Activated CD8-positive, alpha-beta memory T cell treated with anti-CD3 and anti-CD28 coated beads, Interleukin-2, amount 50 U/mL, for 48 hours (primary cell): ENCODE data around the gene KIRREL1.

Experiments used
- DNase-seq: peaks from one replicate; pipeline ENCODE4 v3.0.0-alpha.2; 2020

Gene KIRREL1

GRCh38 chr1:158077411-158078256 lies 84.2 kb downstream of the KIRREL1 start:
- DNase-seq: no peak

- no peak for DNase-seq
Observed at GRCh38 chr1:158078569-158079080, 85.2 kb downstream of the KIRREL1 start.

GRCh38 chr1:158080066-158080465 lies 86.6 kb downstream of the KIRREL1 start:
- DNase-seq: no peak

DNA sequence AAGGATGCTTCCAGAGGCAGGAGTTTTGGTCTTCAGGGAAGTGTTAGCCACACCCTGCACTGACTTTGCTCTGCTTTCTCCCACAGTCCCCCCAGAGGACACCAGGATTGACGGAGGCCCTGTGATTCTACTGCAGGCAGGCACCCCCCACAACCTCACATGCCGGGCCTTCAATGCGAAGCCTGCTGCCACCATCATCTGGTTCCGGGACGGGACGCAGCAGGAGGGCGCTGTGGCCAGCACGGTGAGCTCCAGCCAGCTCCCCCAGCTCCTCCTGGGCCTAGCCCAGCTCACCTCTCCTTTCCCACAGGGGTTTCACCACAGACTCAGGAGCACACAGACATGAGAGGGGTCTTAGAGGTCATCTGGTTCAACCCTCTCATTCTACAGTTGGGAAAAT lies 90.9 kb downstream of the KIRREL1 start:
- DNase-seq: no peak

GRCh38 chr1:158084747-158085146 lies 91.3 kb downstream of the KIRREL1 start:
- no peak for DNase-seq

GRCh38 chr1:158087320-158087927 lies 94.0 kb downstream of the KIRREL1 start:
- no peak for DNase-seq

- no peak for DNase-seq
Observed at GRCh38 chr1:158089476-158089875, 96.0 kb downstream of the KIRREL1 start.

GRCh38 chr1:158089925-158090637 lies 96.6 kb downstream of the KIRREL1 start:
- no peak for DNase-seq

- no peak for DNase-seq
Observed at GRCh38 chr1:158093376-158093775, 99.9 kb downstream of the KIRREL1 start.

GRCh38 chr1:158094571-158094970 lies 101.1 kb downstream of the KIRREL1 start:
- no peak for DNase-seq

GRCh38 chr1:158095737-158096335 lies 102.4 kb downstream of the KIRREL1 start:
- DNase-seq: no peak

DNA sequence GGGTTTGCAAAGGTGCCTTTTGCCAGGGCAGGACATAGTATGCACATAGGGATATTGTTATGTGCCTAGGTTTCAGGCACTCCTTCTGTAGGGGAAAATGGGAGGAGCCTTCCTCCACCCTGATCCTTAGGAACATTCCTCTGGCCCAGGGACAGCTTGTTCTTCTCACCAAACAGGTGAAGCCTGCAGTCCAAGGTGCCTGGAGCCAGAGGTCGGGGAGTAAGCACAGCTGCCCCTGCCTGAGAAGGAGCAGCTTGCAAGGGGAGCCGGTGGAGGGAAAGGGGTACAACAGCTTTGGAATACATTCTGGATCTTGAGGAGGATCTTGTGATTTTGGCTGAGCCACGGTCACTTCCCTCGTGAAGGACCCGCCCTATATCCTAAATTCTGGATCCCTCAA lies 104.8 kb downstream of the KIRREL1 start:
- DNase-seq: no peak

GRCh38 chr1:158099185-158099584 lies 105.7 kb downstream of the KIRREL1 start:
- DNase-seq: no peak

DNA sequence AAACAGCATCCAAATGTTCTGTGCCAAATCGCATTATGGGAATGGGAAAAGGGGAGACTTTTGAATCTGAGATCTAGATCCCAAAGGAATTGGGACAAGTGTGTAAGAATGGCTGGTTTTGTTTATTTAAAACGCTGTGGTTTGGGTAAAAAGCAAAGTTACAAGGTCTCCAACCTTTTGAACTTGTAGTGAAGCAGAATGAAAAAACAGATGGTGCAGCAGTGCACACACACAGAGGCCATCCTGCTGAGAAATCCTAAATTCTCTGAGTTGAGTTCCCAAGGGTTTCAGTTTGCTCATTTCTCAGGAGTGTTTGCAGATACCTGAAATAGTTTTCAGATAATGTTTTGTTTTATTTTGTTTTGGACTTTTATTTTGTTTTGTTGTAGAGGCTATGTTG lies 107.1 kb downstream of the KIRREL1 start:
- DNase-seq: no peak

DNA sequence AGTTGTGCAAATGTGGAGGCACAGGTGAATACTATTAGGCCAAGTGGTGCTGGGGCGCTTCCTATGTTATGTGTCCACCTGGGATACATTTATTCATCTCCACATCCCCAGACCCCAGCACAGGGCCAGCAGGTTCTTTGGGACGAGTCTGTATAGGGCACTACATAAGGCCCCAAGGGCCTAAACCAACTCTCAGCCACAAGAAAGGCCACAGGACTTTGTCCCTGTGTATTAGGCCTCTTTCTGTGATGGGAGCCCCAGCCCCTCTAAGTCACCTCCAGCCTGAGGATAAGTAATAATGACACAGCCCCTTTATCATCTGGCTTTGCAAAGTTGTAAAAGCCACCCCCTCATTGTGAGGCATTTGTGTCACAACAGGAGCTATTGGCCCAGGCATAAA lies 108.0 kb downstream of the KIRREL1 start:
- DNase-seq: no peak

- no peak for DNase-seq
Observed at GRCh38 chr1:158101927-158102326, 108.5 kb downstream of the KIRREL1 start.

DNA sequence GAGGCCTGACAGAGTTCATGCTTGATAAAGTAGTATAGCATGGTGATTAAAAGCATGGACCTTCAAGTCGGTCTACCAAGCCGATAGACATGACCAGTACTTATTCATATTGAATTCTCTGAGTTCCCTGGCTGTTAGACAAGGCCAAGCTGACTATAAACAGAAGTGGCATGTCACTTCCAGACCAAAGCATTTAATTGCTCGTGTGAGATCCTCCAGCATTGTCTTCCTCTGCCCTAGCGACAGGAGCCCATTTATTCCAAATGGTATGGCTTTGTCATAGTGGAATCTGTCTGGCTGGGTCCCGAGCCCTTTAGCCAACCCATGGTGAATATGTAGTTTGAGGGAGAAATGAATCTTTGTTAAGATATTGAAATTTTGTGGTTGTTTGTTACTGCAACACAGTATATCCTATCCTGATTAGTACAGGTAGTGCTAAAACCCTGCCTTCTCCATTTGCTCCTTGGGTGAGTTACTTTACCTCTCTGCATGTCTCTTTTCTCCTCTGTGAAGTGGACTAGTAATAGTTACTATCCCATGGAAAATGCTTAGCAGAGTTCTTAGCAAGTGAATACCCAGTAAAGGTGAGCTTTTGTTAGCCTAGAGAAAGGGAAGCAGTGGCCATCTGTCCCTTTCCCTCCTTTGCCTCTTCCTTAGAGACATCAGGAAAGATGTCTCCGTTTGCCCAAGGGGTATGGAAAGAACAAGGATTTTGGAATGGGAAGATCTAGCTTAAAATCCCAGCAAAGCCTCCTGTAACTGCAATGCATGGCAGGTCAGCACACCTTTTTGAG lies 109.6 kb downstream of the KIRREL1 start:
- no peak for DNase-seq

DNA sequence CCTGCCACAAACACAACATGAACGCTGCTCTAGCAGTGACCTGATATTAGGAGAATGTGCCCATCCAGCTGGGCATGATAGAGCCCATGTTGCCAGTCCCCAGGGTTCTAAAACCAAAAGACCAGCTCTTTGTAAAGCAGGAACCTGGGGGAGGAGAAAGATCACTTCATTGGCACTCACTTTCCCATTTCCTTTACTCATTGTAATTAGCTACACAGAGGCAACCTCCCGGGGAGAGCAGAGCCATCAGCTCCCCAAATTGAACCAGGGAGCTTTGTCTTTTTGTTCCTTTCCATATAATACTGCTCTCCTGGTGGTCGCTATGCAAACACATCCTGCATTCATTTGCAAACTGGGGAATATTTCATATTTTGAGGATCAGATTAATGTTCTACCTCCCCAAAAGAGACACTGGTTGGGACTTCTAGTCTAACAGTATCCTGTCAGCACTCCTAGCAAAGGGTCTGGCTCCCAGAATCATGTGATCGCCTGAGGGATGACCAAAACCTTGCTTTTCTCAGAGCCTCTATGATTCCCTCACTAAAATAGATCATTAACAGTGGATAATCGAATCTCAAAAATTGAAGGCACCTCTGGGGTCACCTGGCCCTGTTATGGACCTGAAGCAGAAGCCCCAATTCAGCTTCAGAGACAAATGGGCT lies 110.5 kb downstream of the KIRREL1 start:
- no peak for DNase-seq

DNA sequence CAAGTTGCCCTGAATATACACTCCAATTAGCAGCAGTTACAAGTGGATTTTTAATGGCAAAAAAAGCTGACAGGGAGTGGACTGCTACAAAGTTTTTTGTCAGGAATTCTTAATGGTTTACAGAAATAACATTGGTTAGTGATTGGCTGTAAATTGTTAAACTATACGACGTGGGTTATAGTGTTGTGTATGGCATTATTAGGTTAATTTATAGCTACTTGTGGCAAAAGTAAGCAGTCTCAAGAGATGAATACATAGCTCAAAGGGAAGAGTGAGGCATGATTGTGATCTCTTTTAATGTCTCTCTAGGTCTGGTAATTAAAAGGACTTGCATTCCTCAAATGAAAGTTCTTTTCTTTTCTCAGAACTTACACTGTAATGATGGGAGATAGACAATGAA lies 111.4 kb downstream of the KIRREL1 start:
- no peak for DNase-seq

DNA sequence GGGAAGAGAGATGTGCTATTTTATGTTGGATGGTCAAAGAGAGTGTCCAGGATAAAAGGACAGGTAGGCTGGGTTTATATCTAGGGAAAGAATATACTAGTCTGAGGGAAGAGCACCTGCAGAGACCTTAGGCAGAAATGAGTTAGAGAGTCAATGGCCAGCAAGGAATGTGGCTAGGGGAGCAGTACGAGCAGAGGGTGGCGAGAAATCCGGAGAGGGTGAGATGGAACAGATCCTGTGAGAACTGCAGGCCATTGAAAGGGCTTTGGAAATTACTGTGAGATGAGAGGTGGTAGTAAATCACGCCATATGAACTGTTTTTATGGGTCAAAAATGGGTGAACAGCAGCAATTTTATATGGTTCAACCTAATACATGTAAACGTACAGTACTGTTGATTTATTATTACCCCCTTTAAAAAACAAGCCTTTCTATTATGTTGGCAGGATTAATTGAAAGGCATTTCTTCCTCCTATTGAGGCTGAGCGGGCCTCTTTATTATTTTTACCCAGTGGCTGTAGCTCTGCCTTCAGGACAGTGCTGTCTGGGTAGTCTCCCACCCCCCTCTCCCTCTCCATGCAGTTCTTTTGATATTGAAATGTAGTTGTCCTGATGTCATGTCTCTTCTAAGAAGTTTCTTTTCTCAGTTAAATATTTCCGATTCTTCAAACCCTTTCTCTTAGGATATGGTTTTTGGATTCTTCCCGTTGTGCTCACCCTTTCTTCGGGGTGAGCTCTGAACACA lies 112.1 kb downstream of the KIRREL1 start:
- DNase-seq: no peak

DNA sequence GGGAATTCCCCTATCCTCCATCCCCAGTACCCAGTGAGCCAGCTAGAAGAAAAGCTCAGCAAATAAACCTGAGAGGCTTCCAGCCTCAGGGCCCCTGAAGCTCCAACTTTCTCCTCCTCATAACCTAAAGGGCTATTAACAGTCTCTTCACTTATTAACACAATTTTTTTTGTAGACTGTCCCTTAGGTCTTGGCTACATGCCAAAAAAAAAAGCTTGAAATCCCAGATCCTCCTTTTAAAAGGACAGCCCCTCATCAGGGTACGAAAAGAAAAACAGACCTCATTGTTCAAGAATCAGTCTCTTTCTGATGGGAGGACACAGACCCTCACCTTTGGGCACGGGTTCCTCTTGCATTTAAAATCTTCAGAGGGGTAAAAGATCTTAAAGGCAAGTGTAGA lies 114.5 kb downstream of the KIRREL1 start:
- DNase-seq: no peak
